ENCODE results near the gene SEPTIN14. TPM values are rescaled to one million over a fixed set of nuclear protein-coding genes. Genes with fewer than 3 reads are reported as not detected.

The SEPTIN14 gene
- total and polyA plus RNA-seq, 2 of the 13 experiments (the other 11 are each of a cell fraction or from before 2014, with no cell fraction given) = not detected

- in situ Hi-C loops (cut with HindIII; ENCODE audit: extremely low pct_ligation_motif_present, low pct_unique_long_range_greater_than_20kb) = no loop called here
Measured at GRCh38 chr7:55778631-55779030, 83.9 kb downstream of the SEPTIN14 start.

More at GRCh38 chr7:55778631-55779030, 83.9 kb downstream of the SEPTIN14 start:
- Histone ChIP-seq H3K79me2 (ENCODE audit: insufficient read depth, low read length) (no peaks in the 10 kb centered on the region), H3K27me3 (ENCODE audit: control insufficient read depth in 1 of 2, insufficient read depth in 2 of 2, low read length in 2 of 2) (no peaks in the 10 kb centered on the region), H3K9me3 (ENCODE audit: low read length) (no peaks in the 10 kb centered on the region), H3K27ac (ENCODE audit: extremely low read length, insufficient read depth, low read length) (no peak overlapping the region), H3K4me2 (ENCODE audit: low read depth, low read length) (no peak overlapping the region), H3K4me3 (replicated peaks in 1 of 3; ENCODE audit: insufficient read depth in 1 of 3, low read depth in 2 of 3, low read length in 3 of 3) (no peak overlapping the region), H4K20me1 (ENCODE audit: insufficient read depth, low read length) (no peaks in the 10 kb centered on the region), H3K36me3 (replicated peaks in 1 of 2; ENCODE audit: control insufficient read depth in 1 of 2, insufficient read depth in 2 of 2, low read length in 2 of 2) (no peaks in the 10 kb centered on the region), H3K4me1 (ENCODE audit: insufficient read depth, low read length) (0 out of 2 replicates have a peak, but pooled peaks cover 4% of the 10 kb centered on the region), H3K9ac (ENCODE audit: insufficient read depth, low read depth, low read length) (no peak overlapping the region), H2AFZ (ENCODE audit: low read length) (no peak overlapping the region)
- intact Hi-C loops (cut with micrococcal nuclease; ENCODE audit: unreplicated experiment) = no loop called here
- ATAC-seq = no peak
- POLR2A ChIA-PET = no interaction called here
- no peak for FAIRE-seq
- WGBS (ENCODE audit: low lambda C conversion rate) = 0% methylated on average over 1 of the region's 2 CpGs
- BruUV-seq (replicated peaks) = no TSS peak
- no peak for TF ChIP-seq ZNF18 (CRISPR knock-in tag; IDR thresholded peaks at IDR 0.05; ENCODE audit: insufficient replicate concordance)
- TF ChIP-seq ZNF510 (CRISPR knock-in tag; IDR thresholded peaks at IDR 0.05; ENCODE audit: low read depth) = no peak
- TF ChIP-seq EEA1 (CRISPR knock-in tag; IDR thresholded peaks at IDR 0.05; ENCODE audit: borderline replicate concordance) = no peak
- no peak for TF ChIP-seq KDM2A (CRISPR knock-in tag; IDR thresholded peaks at IDR 0.05; ENCODE audit: borderline replicate concordance, low read depth)
- no peak for TF ChIP-seq ZNF331 (CRISPR knock-in tag; IDR thresholded peaks at IDR 0.05)
- TF ChIP-seq ZBTB38 (CRISPR knock-in tag; IDR thresholded peaks at IDR 0.05) = no peak
- TF ChIP-seq TEAD3 (CRISPR knock-in tag; optimal IDR thresholded peaks at IDR 0.05; ENCODE audit: borderline replicate concordance) = no peak
- no peak for TF ChIP-seq ZNF609 (CRISPR knock-in tag; IDR thresholded peaks at IDR 0.05; ENCODE audit: borderline replicate concordance)
- TF ChIP-seq MAFG (CRISPR knock-in tag; IDR thresholded peaks at IDR 0.05) = no peak
- TF ChIP-seq ZNF784 (CRISPR knock-in tag; IDR thresholded peaks at IDR 0.05; ENCODE audit: borderline replicate concordance) = no peak
- no peak for TF ChIP-seq MIER3 (CRISPR knock-in tag; IDR thresholded peaks at IDR 0.05; ENCODE audit: borderline replicate concordance)
- TF ChIP-seq FOXK1 (CRISPR knock-in tag; IDR thresholded peaks at IDR 0.05; ENCODE audit: borderline replicate concordance, low read depth) = no peak
- TF ChIP-seq NR2F1 (CRISPR knock-in tag; IDR thresholded peaks at IDR 0.05) = no peak
- no peak for TF ChIP-seq NFYB (CRISPR knock-in tag; IDR thresholded peaks at IDR 0.05)
- no peak for TF ChIP-seq IKZF4 (CRISPR knock-in tag; IDR thresholded peaks at IDR 0.05; ENCODE audit: borderline replicate concordance, low read depth, not compliant biosample characterization)
- no peak for TF ChIP-seq RFXAP (CRISPR knock-in tag; IDR thresholded peaks at IDR 0.05; ENCODE audit: borderline replicate concordance)
- TF ChIP-seq ZNF619 (CRISPR knock-in tag; IDR thresholded peaks at IDR 0.05) = no peak
- CTCF ChIA-PET (ENCODE audit: low intra/inter-chr PET ratio, low total read pairs) = no interaction called here
- DNase-seq (ENCODE audit: low spot score) = no peak
